HG03095 (cell line): ENCODE measurements around the gene MACF1.

Experiments used
- ATAC-seq: cut with Tn5 transposase; IDR thresholded peaks from one replicate; pipeline ENCODE4 v1.9.1; 2021; ENCODE audit warnings: moderate library complexity; ENCODE audit not compliant: unreplicated experiment

MACF1 gene

DNA sequence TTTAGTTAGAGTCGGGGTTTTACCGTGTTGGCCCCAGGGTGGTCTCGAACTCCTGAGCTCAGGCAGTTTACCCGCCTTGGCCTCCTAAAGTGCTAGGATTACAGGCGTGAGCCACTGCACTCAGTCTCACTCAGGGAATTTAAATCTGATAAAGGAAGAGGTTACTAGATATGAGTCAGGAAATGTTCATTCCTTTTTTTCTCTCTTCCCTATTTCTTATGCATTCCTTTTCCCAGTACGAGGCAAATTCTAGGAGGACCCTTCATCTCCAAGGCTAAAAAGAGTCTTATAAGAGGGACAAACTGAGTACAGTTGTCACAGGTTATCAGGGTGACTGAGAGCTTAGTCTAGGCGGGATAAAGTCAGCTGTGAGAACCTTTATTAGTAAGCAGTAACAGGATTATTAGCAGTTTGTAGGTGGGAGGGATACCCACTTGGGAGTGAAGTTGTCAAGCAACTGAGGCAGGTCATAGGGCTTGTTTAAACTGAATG, 9.1 kb downstream of the MACF1 start:
- no peak for ATAC-seq

DNA sequence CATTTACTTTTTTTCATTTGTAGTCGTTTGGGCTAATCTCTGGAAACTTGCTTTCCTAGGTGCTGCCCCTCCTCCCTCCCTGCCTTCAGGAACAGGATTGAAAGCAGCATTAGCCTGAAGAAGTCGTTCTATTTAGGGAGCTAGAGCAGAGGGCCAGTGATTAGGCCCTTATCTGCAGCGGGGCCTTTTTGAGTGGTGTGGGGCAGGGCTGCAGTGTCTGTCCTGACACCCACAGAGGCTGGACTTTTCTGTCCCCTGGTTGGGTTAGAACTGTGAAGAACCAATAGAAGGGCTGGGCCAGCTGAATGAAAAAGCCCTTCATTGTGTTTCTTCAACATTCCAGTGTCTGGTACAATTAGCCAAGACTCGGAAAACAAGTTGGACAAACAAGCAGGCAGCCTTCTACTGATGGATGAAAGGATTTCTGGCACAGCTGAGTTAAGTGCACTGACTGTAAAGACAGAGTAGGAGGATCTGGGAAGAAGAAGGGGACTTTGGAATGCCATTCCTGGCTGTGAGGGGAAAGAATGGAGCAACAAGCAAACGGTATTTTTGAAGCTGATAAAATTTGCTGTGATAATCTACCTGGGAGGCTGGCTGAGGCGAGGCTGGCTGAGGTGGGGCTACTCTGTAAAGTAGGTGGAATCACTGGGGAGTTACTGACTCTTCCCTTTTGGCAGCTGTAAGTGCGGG, 9.7 kb downstream of the MACF1 start:
- ATAC-seq, result no peak

DNA sequence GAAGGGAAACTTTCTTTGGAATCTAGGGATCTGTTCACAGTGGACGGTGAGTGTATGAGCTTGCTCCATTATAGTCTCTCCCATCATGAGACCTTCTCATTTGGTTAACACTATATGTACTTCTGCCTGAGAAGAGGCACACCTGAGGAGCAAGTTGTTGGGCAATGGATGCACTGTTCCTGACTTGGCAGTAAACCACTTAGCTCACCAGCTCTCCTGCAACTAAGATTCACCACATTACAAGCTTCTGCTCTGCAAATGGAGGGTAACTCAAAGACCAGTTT, 10.2 kb downstream of the MACF1 start:
- no peak for ATAC-seq

DNA sequence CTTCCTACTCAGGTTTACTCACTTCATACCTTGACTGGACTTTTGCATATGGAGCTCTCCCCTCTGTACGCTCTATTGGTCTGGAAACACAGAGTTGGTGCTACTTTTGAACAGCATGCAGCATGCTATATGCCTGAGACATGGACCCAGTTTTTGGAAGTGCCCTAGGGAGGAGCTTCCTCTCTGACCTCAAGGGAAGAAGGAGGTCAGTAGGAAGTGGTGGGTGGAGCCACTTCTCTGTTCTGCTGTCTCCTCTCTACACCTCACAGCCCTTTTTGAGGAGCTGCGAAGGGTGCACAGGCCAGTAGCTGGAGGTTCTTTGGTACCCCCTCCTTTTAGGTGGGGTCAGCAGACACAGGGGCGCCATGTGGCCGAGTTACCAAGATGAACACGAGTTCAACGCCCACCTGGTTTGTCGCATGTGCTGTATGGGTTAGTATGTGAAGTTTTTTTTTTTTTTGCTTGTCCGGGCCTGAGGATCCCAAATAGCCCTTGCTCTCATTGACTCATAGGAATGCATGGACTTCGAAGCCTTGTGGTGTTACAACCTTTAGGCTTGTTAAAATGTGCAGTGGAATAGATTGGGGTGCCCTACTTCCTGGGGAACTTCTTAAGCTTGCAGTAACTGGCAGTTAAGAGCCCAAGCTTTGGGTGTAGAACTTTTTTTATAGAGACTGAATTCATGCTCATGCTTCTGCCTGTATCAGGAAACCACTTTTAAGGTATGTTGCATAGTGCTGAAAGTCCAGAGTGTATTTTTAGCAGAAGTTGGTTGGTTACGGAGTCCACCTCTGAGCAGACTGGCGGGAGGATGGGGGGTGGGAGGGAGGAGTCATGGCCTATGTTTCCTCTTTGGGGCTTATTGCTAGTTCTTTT, 10.7 kb downstream of the MACF1 start:
- peak; percentile 57 for ATAC-seq

DNA sequence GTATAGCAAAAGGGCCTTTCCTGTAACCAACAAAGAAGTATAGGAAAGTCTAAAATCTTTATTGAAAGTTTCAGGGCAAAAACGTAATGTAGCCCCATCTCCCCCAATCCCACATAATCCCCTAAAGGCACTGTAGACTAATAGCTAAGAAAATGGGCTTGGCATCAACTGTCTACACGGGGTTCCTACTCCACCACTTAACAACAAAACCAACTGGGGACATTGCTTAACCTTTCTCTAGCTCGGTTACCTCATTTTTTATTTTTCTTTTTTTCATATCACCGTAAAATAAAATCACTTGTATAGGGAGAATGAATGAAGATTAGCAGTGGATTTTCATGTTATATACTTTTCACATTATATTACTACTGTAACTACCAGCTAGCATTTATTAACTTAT, 12.3 kb downstream of the MACF1 start:
- no peak for ATAC-seq

DNA sequence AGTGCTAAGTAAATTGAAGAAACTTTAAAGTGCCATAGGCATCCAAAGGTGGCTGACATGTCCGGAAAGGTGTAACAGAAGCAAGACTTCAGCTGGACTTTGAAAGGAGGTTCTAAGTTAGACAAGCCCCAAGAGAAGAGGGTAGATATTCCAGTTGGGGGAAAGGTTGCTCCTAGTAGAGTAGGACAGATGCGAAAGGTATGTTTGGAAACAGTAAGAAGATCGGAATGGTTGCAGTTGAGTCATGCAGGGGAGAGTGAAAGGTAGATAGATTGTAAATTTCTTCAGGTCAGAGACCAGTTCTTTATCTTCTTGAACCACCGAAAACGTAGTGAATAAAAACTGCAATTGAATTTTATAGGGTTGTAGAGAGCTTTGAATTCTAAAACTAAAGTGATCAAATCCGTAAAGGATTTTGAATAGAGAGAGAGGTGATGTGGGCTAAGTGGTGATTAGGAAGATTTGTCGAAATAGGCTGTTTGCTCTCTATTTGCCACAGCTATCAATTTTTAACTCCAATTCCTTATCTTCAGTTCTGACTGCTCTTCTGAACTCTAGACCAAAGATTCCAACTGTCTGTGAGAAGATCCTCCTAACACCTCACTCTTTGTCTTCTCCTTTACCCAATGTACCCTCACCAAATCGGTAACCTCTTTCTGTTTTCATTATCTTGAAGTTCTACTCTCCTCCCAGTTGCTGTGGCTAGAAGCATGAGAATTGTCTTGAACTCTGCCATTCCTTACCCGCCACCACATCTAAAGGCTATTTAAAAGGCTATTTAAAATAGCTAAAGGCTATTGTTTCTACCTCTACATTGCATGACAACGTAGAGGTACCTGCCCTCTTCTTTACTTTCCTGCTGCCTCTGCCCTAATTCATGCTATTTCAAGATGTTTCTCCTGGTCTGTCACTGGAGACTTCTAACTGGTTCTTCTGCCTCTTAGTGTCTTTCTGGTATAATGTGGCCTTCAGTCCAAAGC, 16.7 kb downstream of the MACF1 start:
- ATAC-seq, result no peak

DNA sequence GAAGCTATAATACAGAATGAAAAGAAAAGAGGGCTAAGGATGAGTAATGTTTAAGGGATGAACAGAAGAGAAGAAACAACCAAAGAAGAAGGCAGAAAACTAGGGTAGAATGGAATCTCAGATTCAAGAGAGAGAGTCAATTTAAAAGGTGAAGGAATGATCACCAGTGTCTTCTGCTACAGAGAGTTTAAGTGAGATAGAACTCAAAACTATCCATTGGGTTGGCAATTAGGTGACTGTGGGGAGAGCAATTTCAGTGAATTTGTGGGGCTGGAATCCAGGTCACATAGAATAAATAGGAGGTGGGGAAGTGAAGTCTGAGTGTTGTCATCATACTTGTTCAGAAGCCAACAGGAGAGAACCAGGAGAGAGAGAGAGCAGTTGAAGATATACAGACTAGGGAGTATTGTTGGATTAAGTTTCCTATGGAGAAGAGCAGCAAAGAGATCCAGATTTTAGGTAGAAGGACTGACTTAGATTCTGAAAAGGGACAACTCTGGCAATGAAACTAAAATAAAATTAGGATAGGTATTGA, 19.9 kb downstream of the MACF1 start:
- no peak for ATAC-seq

DNA sequence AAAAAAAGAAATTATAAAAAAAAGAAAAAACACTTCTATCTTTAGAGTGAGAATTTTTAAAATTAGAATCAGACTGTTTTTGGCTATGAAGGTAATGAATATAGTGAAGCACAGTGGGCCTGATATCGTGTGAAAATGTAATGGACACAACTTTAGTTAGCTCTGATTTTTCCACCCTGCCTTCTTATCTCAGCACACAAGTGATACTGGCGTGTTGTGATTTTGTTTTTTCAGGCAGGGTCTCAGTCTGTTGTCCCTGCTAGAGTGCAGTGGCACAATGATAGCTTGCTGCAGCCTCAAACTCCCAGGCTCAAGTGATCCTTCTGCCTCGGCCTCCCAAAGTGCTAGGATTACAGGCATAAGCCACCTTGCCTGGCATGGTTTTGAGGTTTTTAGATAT, 22.3 kb downstream of the MACF1 start:
- ATAC-seq, result no peak

DNA sequence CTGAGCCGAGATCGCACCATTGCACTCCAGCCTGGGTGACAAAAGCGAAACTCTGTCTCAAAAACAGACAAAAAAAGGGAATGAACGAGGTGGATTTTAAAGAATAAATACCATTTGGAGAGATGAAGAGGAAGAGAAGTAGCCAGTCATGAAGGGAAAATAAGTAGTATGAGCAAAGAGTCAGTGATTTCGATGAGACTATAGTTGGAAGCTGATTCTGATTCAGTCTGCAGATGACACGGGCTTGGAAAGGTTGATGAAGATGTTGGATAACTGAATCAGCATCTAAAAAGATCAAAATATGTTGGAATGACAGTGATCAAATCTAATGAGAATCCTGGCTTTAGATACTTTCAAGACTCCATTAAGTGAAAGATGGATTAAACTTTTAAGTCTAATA, 23.8 kb downstream of the MACF1 start:
- no peak for ATAC-seq

DNA sequence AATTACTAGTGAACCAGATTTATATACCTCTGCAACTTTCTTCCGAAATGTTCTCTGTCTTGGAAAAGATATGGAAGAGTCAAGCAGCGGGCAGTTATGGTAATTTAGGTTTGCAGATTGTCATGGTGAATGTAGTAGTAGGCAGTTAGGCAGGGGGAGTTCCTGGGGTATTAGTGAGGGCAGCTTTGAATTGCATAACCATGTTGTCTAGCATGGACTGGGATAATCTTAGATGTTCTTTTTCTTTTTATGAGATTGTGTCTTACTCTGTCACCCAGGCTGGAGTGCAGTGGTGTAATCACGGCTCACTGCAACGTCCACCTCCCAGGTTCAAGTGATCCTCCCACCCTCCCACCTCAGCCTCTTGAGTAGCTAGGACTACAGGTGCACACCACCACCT, 25.0 kb downstream of the MACF1 start:
- ATAC-seq, result no peak

DNA sequence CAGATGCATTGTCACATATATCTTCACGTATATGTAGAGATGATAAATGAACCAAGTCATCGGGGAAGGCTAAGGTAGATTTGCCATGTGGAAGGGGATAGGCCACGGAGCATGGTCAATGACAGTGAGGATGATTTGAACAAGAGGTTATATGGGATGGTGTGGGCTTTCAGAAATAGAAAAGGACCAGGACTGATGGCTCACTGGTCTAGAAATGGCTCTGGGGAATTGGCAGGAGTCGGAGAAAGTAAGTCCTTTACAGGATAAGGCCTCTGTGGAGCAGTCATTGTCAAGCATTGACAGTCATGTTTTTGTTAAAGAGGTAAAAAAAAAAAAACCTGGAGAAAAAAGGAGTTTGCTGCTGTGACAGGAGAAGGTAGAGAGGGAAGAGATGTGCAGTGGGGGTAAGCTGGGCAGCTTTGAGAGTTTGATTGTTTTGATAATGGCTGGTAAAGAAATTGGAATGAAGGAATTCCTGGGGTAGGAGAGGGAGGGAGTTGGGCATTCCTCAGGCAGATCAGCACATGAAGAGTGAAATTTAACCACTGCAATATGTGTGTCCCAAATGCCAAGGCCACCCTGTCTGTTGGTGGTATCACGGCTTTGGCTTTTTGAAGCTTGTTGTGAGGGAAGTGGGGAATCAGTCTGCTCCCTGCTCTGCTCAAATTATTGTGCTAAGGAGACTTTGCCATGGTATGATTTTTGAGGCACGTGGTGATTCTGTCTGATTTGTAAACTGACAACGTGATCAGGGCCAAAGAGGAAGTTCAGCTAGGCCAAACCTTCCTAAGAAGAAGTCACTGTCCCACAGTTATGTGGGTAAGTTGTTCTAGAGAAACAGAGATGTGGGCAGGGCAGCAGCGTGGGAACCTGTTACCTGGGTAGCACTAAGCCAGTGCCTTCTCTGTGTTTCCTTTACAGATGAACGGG, 26.0 kb downstream of the MACF1 start:
- ATAC-seq, result no peak

DNA sequence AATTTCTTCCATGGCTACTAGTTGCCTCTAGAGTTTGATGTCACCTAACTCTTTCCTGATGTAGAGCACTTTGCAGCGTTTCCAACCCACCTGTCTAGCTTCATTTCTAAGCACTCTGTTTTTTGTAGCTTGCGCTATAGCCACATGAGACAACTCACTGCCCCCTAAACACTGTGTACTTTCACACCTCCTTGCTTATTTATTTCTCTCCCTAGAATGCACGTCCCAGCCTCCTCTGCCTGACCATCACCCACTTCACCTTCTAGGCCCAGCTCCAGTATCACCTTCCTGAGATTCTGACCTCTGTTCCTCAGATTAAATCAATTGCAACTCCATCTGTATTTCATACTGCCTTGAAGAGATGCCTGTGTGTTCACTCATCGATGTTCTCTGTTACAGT, 32.5 kb downstream of the MACF1 start:
- no peak for ATAC-seq

DNA sequence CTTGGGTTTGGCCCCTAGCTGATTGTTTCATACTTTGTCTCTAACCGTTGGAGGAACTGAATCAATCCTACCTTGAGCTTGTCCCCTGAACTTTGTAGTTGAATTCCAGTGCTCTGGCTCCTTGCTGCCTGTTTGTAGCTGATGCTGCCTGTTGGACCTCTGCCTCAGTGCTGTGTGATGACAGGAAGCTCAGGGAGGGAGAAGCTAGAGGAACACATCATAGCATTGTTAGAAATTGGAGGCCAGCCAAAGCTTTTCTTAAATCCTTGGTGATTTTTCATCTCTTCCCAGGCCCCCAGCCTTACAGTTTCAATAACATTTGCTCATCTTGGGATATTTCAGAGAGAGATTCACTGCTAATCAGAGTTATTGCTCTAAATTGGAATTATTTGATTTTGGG, 34.0 kb downstream of the MACF1 start:
- no peak for ATAC-seq

DNA sequence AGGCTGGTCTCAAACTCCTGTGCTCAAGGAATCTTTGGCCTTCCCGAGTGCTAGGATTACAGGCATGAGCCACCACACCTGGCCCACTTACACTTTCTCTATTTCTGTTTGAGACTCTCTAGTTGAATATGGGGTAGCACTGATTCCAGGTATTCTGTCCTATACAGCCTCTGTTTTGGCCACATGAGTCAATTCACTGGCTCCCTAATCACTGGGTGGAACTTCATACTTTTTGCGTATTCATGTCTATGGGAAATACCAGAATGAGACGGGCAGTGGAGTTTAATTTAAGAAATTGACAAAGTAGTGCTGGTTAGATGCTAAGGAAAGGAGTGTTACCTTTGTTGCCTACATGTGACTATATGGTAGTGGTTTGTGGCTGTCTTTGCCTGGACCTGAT, 35.5 kb downstream of the MACF1 start:
- no peak for ATAC-seq

DNA sequence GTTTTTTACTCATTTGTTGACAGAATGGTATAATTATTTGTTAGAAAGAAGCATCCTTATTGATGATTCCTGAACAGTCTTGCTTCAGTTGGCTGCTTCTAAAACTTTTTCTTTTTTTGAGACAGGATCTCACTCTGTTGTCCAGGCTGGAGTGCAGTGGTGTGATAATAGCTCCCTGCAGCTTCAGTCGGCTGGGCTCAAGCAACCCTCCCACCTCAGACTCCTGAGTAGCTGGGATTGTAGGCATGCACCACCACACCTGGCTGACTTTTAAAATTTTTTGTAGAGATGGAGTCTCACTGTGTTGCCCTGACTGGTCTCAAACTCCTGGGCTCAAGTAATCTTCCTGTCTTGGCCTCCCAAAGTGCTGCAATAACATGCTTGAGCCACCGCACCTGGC, 38.8 kb downstream of the MACF1 start:
- no peak for ATAC-seq

DNA sequence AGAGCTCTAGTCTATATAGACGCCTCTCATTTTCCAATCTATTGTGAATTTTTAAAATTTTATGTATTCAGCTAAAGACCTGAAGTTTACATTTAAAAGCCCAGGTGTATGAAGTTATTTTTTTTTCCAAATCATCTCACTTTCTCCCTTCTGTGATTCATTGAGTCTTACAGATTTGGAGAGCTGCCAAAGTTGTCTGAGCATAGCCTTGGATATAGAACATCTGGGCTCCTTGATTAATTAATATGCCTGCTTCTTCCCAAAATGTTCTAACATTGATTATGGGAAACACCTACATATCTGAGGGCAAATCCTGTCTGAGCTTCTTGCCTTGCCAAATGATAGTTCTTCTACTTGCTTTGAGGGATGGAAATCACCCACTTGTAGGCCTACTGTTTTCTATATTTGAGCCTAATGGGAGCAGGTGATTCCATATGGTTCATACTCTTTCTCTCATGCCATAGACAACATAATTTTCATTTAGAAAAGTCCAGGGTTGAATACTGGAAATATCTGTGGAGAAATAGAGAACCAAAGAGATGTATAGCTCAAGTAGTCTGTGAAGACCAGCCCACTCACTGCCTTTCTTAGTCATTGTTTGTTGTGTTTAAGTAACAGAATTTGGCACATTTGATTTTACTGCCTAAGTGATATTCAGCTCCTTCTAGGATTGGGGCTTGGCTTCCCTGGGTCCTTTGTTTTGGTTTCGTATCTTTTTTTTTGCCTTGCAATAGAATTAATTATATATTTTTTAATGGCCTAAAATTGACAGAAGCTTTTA, 46.2 kb downstream of the MACF1 start:
- ATAC-seq, result no peak

DNA sequence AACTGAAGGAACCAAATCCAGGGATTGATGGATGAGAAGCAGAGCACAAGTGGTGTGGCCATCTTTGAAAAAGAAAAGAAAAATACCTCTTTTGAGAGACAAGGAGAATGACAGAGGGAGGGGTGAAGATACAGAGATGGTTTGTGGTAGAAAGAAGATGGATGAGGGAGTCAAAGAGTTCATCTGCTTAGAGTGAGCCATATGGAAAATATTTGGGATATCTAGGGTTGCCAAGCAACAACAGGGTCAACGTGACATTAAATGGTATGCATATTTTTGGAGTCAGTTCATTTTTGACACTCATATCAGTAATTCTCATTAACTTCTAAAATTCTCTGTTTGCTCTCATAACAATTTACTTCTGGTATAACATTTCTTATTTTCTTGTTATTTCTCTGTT, 50.7 kb downstream of the MACF1 start:
- no peak for ATAC-seq

DNA sequence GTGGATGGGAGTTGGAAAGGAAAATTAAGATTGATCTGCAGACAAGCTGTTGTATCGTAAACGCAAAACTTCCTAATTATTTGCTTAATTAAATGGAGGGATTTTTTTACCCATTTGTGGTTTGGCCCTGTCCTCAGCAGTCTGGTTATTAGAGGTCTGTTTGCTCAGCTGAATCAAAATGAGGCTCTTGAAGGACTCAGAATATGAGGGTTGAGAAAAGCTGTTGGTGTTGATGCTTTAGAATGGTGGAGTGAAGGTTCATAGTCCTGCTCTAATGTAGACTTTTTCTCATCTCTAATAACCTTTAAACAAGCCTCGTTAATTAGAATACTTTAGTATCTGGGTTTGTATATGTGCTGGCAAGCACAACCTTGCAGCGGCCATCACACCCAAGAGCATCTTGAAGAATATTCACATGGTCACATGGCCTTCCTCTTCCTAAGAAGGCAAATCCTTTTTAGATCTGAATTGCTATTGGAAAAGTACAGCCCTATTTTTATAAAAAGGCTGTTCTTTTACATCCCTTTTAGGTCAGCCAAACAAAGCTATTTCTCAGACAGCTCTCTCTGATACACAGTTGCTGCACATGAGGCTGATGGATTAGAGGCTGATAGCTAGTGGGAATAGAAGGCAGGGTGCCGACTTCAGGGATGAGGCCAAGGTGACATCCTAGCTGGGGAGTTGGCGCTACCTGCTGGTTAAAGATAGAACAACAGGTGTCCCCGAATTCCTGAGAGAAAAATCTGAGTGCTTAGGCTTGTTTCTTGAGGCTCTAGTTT, 53.8 kb downstream of the MACF1 start:
- no peak for ATAC-seq

DNA sequence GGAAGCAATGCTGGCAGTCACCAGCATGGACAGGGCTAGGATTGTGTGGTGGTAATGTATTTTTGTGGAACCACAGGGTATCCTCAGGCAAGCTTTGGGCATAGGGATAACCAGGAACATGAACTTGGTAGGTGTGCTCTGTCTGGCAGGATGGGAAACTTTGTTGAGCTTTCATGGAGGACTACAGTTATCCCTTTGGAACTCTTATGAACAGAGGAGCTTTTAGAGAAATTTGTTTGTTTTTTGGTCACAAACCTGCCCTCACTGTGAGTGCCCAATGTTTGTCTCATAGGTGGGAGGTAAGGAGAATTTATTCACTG, 54.4 kb downstream of the MACF1 start:
- ATAC-seq, result no peak
